Neural cell (in vitro differentiated cells): ENCODE measurements around the gene NCOA7. TPM values are rescaled to one million over a fixed set of nuclear protein-coding genes. Genes with fewer than 3 reads are reported as not detected.

Source experiments
- H2AFZ ChIP-seq: fragments of 200-600, 300-800 bp; sonication (generic), shearing (Covaris generic); 2 replicates; pipeline ENCODE4 v1.6.0; 2014; ENCODE audit warnings: low read depth, mild to moderate bottlenecking, antibody characterized with exemption, low read length, moderate library complexity
- H3F3A ChIP-seq: fragments of 200-600 bp; shearing (Covaris generic); 2 replicates; pipeline ENCODE4 v1.6.1; 2016; ENCODE audit warnings: mild to moderate bottlenecking, moderate library complexity, mixed read lengths, antibody characterized with exemption, low read length; ENCODE audit not compliant: insufficient read depth, poor library complexity, severe bottlenecking
- H3K27ac ChIP-seq: fragments of 200-600, 300-800 bp; sonication (generic), shearing (Covaris generic); 2 replicates; pipeline ENCODE4 v1.5.1; 2014; ENCODE audit warnings: mild to moderate bottlenecking, low read length, moderate library complexity
- H3K27me3 ChIP-seq: fragments of 300-800, 200-600 bp; sonication (generic), shearing (Covaris generic); 2 replicates; pipeline ENCODE4 v1.6.0; 2014; ENCODE audit warnings: mild to moderate bottlenecking, low read depth, low read length, moderate library complexity; ENCODE audit not compliant: insufficient read depth
- H3K36me3 ChIP-seq: fragments of 300-800, 200-600 bp; sonication (generic), shearing (Covaris generic); 2 replicates; pipeline ENCODE4 v1.5.1; 2014; ENCODE audit warnings: mild to moderate bottlenecking, antibody characterized with exemption, low read length, moderate library complexity; ENCODE audit not compliant: insufficient read depth
- H3K4me2 ChIP-seq: fragments of 300-800, 200-600 bp; sonication (generic), shearing (Covaris generic); 2 replicates; pipeline ENCODE4 v1.6.0; 2014; ENCODE audit warnings: mild to moderate bottlenecking, low read length
- H3K4me3 ChIP-seq: fragments of 300-800, 200-600 bp; sonication (generic), shearing (Covaris generic); 2 replicates; pipeline ENCODE4 v1.5.1; 2014; ENCODE audit warnings: mild to moderate bottlenecking, low read length, moderate library complexity
- H3K79me2 ChIP-seq: fragments of 200-600 bp; shearing (Covaris generic); replicated peaks from 2 replicates; pipeline ENCODE4 v1.6.0; 2014; ENCODE audit warnings: mild to moderate bottlenecking, low read length, moderate library complexity; ENCODE audit not compliant: insufficient read depth
- H3K9ac ChIP-seq: fragments of 300-800, 200-600 bp; sonication (generic), shearing (Covaris generic); 2 replicates; pipeline ENCODE4 v1.6.1; 2016; ENCODE audit warnings: mild to moderate bottlenecking, low read length, mixed read lengths
- H3K9me2 ChIP-seq: fragments of 200-600 bp; shearing (Covaris generic); 2 replicates; pipeline ENCODE4 v1.6.1; 2016; ENCODE audit warnings: mild to moderate bottlenecking, low read length, mixed read lengths; ENCODE audit not compliant: insufficient read depth
- H3K9me3 ChIP-seq: fragments of 200-600, 300-800 bp; sonication (generic), shearing (Covaris generic); 2 replicates; pipeline ENCODE4 v1.6.1; 2016; ENCODE audit warnings: mild to moderate bottlenecking, mixed run types, low read length, moderate library complexity, mixed read lengths
- H4K20me1 ChIP-seq: fragments of 200-600 bp; shearing (Covaris generic); 2 replicates; pipeline ENCODE4 v1.6.1; 2016; ENCODE audit warnings: mild to moderate bottlenecking, mixed run types; ENCODE audit not compliant: insufficient read depth
- EP300 ChIP-seq: fragments of 450-650 bp; conservative IDR thresholded peaks from 2 replicates; pipeline ENCODE4 v1.6.1; 2014; ENCODE audit warnings: antibody characterized with exemption, mild to moderate bottlenecking, moderate library complexity; ENCODE audit not compliant: poor library complexity, severe bottlenecking
- EZH2 ChIP-seq: fragments of 200-600, 300-800 bp; shearing (Covaris generic), sonication (generic); IDR thresholded peaks from 2 replicates; pipeline ENCODE4 v1.6.1; 2014; ENCODE audit warnings: antibody characterized with exemption, low read length, borderline replicate concordance, mild to moderate bottlenecking; ENCODE audit not compliant: insufficient read depth, poor library complexity, severe bottlenecking
- MXI1 ChIP-seq: fragments of 450-650 bp; conservative IDR thresholded peaks from 2 replicates; pipeline ENCODE4 v1.6.1; 2014; ENCODE audit warnings: antibody characterized with exemption, mild to moderate bottlenecking; ENCODE audit not compliant: poor library complexity, severe bottlenecking
- POLR2AphosphoS5 ChIP-seq: IDR thresholded peaks from 2 replicates; pipeline ENCODE4 v1.6.1; 2012
- RAD21 ChIP-seq: fragments of 450-650 bp; conservative IDR thresholded peaks from 2 replicates; pipeline ENCODE4 v1.6.1; 2014; ENCODE audit warnings: antibody characterized with exemption, mild to moderate bottlenecking, moderate library complexity
- SMC3 ChIP-seq: fragments of 450-650 bp; conservative IDR thresholded peaks from 2 replicates; pipeline ENCODE4 v1.6.1; 2014; ENCODE audit warnings: antibody characterized with exemption, mild to moderate bottlenecking, moderate library complexity; ENCODE audit not compliant: poor library complexity
- TAF1 ChIP-seq: IDR thresholded peaks from 2 replicates; pipeline ENCODE4 v1.6.1; 2012; ENCODE audit warnings: low read depth
- polyA plus RNA-seq: library from polyadenylated mRNA; depleted of rRNA; stranded (reverse); fragments of >200 nt; gene quantifications from 2 replicates; pipeline ENCODE4 v1.2.3, GENCODE V29; 2014
- TF ChIP-seq, protein P1 (sequence below): IDR thresholded peaks from 2 replicates; pipeline ENCODE4 v1.6.1; 2012; ENCODE audit warnings: borderline replicate concordance
- TF ChIP-seq, protein P2 (sequence below): fragments of 450-650 bp; IDR thresholded peaks from 2 replicates; pipeline ENCODE4 v1.5.1; 2014; ENCODE audit warnings: antibody characterized with exemption, mild to moderate bottlenecking, moderate library complexity; ENCODE audit not compliant: poor library complexity, severe bottlenecking

NCOA7 gene
- polyA plus RNA-seq, 1 donor from 2014 or later = 17.1 TPM

DNA sequence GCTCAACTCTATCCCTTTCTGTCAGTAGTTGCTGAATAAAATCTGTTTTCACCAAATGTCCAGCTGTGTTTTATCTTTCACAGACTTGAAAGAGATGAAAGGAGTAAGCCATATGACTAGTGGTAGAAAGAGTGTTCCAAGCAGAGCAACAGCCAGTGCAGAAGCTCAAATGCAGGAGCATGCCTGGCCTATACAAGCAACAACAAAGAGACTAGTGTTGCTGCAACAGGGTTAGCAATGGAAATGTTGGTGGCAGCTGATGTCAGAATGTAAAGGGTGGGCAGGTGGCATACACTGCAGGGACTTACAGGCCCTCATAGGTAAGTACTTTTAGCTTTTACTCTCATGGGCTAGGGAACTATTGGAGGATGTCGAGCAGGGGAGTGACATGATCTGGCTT lies 160.6 kb downstream of the NCOA7 start:
- Histone ChIP-seq H3K79me2 (no peaks in the 10 kb centered on the region), H3K9me2 (no peaks in the 10 kb centered on the region), H3K27ac (no peak overlapping the region), H3K27me3 (no peaks in the 10 kb centered on the region), H3K36me3 (no peaks in the 10 kb centered on the region), H4K20me1 (no peaks in the 10 kb centered on the region), H2AFZ (no peak overlapping the region), H3K9ac (no peak overlapping the region), H3F3A (no peaks in the 10 kb centered on the region), H3K4me3 (no peak overlapping the region), H3K9me3 (no peaks in the 10 kb centered on the region), H3K4me2 (no peak overlapping the region)
- TF ChIP-seq RAD21 (no peak), EZH2 (no peak)

DNA sequence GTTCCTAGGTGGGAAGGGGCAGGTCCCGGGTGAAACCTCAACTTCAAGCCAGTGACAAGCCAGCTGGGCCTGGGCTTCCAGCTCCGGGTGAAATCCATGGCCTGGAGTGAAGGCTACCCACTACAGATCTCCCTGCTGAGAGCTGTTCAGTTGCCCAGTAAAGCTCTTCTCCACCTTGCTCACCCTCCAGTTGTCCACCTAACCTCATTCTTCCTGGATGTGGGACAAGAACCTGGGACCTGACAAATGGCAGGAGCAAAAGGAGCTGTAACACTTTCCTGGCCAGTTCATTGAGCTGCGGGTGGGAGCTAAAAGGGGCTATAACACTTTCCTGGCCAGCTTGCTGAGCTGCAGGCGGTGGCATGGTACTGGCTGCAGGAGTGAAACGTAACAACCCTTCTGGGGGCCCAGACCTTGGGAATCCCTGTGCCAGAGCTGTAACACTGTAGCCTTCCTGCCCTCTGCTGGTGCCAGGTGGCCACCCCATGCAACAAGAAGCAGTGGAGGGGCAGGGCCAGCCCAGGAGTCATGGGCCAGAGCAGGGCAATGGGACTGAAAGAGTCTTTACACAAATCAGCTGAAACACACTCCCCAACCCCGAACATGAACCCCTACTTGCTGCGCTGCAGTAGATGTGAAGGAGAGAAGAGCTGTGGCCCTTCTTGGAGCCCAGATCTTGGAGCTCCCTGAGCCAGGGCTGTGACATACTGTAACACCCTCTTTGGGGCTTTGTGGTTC lies 162.2 kb downstream of the NCOA7 start:
- H3K4me2 ChIP-seq = no peak overlapping the region
- no peak overlapping the region for H2AFZ ChIP-seq
- H3F3A ChIP-seq = no peaks in the 10 kb centered on the region

More for the DNA sequence above, 162.2 kb downstream of the NCOA7 start:
- H4K20me1 ChIP-seq = no peaks in the 10 kb centered on the region
- no peaks in the 10 kb centered on the region for H3K9me2 ChIP-seq
- H3K9ac ChIP-seq = no peak overlapping the region
- H3K79me2 ChIP-seq = peaks cover 7% of the 10 kb centered on the region
- H3K27ac ChIP-seq = no peak overlapping the region
- TF ChIP-seq RAD21 (no peak), SMC3 (no peak), EZH2 (no peak), TAF1 (no peak), EP300 (no peak), POLR2AphosphoS5 (no peak), MXI1 (no peak)
- TF ChIP-seq, protein P1, sequence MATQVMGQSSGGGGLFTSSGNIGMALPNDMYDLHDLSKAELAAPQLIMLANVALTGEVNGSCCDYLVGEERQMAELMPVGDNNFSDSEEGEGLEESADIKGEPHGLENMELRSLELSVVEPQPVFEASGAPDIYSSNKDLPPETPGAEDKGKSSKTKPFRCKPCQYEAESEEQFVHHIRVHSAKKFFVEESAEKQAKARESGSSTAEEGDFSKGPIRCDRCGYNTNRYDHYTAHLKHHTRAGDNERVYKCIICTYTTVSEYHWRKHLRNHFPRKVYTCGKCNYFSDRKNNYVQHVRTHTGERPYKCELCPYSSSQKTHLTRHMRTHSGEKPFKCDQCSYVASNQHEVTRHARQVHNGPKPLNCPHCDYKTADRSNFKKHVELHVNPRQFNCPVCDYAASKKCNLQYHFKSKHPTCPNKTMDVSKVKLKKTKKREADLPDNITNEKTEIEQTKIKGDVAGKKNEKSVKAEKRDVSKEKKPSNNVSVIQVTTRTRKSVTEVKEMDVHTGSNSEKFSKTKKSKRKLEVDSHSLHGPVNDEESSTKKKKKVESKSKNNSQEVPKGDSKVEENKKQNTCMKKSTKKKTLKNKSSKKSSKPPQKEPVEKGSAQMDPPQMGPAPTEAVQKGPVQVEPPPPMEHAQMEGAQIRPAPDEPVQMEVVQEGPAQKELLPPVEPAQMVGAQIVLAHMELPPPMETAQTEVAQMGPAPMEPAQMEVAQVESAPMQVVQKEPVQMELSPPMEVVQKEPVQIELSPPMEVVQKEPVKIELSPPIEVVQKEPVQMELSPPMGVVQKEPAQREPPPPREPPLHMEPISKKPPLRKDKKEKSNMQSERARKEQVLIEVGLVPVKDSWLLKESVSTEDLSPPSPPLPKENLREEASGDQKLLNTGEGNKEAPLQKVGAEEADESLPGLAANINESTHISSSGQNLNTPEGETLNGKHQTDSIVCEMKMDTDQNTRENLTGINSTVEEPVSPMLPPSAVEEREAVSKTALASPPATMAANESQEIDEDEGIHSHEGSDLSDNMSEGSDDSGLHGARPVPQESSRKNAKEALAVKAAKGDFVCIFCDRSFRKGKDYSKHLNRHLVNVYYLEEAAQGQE = no peak
- TF ChIP-seq, protein P2, sequence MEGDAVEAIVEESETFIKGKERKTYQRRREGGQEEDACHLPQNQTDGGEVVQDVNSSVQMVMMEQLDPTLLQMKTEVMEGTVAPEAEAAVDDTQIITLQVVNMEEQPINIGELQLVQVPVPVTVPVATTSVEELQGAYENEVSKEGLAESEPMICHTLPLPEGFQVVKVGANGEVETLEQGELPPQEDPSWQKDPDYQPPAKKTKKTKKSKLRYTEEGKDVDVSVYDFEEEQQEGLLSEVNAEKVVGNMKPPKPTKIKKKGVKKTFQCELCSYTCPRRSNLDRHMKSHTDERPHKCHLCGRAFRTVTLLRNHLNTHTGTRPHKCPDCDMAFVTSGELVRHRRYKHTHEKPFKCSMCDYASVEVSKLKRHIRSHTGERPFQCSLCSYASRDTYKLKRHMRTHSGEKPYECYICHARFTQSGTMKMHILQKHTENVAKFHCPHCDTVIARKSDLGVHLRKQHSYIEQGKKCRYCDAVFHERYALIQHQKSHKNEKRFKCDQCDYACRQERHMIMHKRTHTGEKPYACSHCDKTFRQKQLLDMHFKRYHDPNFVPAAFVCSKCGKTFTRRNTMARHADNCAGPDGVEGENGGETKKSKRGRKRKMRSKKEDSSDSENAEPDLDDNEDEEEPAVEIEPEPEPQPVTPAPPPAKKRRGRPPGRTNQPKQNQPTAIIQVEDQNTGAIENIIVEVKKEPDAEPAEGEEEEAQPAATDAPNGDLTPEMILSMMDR = no peak
- H3K27me3 ChIP-seq = no peaks in the 10 kb centered on the region
- H3K36me3 ChIP-seq = no peaks in the 10 kb centered on the region
- no peaks in the 10 kb centered on the region for H3K9me3 ChIP-seq
- no peak overlapping the region for H3K4me3 ChIP-seq
